SK-N-SH treated with all-trans-retinoic acid at 6 μM for 48 hours (cell line): ENCODE results near the gene AKT2.

ENCODE experiments used
- ZNF565 ChIP-seq: fragments of 450-650 bp; formaldehyde crosslinking; conservative IDR thresholded peaks from 2 replicates; pipeline ENCODE4 v1.5.0; 2020; ENCODE audit warnings: low read depth, mild to moderate bottlenecking, moderate library complexity
- TF ChIP-seq, protein P1 (sequence below): fragments of 250-450 bp; sonication (Bioruptor Pico); IDR thresholded peaks from 2 replicates; pipeline ENCODE4 v1.5.1; 2020; ENCODE audit warnings: low read depth, mild to moderate bottlenecking, moderate library complexity
- TF ChIP-seq, protein P2 (sequence below): fragments of 250-450 bp; sonication (Bioruptor Pico); IDR thresholded peaks from 2 replicates; pipeline ENCODE4 v1.5.0; 2020; ENCODE audit warnings: mild to moderate bottlenecking, moderate library complexity

DNA sequence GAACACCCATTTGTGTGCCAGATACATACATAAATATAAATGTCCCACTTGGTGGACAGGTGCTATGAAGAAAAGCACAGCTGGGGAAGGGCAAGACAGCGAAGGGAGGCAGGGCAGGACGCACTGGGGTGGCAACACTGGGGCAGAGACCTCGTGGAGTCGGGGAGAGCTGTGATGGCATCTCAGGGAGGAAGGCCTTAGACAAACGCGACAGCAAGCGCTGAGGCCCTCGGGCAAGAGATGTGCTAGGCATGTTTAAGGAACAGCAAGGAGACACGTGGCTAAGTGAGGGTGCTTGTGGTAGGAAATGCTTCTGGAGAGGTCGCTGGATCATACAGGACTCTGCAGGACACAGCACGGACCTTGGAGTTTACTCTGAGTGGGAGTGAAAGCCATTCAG, 35.4 kb downstream of the AKT2 start:
- TF ChIP-seq, protein P1, sequence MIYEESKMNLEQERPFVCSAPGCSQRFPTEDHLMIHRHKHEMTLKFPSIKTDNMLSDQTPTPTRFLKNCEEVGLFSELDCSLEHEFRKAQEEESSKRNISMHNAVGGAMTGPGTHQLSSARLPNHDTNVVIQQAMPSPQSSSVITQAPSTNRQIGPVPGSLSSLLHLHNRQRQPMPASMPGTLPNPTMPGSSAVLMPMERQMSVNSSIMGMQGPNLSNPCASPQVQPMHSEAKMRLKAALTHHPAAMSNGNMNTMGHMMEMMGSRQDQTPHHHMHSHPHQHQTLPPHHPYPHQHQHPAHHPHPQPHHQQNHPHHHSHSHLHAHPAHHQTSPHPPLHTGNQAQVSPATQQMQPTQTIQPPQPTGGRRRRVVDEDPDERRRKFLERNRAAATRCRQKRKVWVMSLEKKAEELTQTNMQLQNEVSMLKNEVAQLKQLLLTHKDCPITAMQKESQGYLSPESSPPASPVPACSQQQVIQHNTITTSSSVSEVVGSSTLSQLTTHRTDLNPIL (CRISPR knock-in tag): no peak
- TF ChIP-seq ZNF565 (CRISPR knock-in tag): no peak
- TF ChIP-seq, protein P2, sequence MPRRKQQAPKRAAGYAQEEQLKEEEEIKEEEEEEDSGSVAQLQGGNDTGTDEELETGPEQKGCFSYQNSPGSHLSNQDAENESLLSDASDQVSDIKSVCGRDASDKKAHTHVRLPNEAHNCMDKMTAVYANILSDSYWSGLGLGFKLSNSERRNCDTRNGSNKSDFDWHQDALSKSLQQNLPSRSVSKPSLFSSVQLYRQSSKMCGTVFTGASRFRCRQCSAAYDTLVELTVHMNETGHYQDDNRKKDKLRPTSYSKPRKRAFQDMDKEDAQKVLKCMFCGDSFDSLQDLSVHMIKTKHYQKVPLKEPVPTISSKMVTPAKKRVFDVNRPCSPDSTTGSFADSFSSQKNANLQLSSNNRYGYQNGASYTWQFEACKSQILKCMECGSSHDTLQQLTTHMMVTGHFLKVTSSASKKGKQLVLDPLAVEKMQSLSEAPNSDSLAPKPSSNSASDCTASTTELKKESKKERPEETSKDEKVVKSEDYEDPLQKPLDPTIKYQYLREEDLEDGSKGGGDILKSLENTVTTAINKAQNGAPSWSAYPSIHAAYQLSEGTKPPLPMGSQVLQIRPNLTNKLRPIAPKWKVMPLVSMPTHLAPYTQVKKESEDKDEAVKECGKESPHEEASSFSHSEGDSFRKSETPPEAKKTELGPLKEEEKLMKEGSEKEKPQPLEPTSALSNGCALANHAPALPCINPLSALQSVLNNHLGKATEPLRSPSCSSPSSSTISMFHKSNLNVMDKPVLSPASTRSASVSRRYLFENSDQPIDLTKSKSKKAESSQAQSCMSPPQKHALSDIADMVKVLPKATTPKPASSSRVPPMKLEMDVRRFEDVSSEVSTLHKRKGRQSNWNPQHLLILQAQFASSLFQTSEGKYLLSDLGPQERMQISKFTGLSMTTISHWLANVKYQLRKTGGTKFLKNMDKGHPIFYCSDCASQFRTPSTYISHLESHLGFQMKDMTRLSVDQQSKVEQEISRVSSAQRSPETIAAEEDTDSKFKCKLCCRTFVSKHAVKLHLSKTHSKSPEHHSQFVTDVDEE: no peak
